Caco-2 (cell line): ENCODE measurements around the gene MYH14. TPM values are rescaled to one million over a fixed set of nuclear protein-coding genes. Genes with fewer than 3 reads are reported as not detected.

Source experiments
- BruUV-seq: library from RNA; stranded (reverse); fragments of 400-500 nt; replicated peaks from 2 replicates; lab custom pipeline; 2021; lab: Mats Ljungman, UMichigan
- CTCF ChIA-PET: fragments of 300-600 bp; sonication (Branson Sonifier 250); formaldehyde crosslinking; loops from one replicate; lab custom pipeline; 2022; ENCODE audit warnings: antibody characterized with exemption; lab: Charles Lee
- POLR2A ChIA-PET: fragments of 300-600 bp; sonication (Branson Sonifier 250); formaldehyde crosslinking; loops from one replicate; lab custom pipeline; 2022; ENCODE audit warnings: antibody characterized with exemption; lab: Charles Lee
- DNase-seq, 2 experiments: peaks; one replicate each; pipeline versions ENCODE4 v3.0.0 to v3.0.0-alpha.2; 2020 to 2022
- H3K27me3 ChIP-seq: replicated peaks from 2 replicates; pipeline ENCODE4 v1.6.0; 2011; ENCODE audit warnings: low read length; ENCODE audit not compliant: control insufficient read depth, insufficient read depth
- H3K36me3 ChIP-seq: 2 replicates; pipeline ENCODE4 v1.5.1; 2011; ENCODE audit warnings: low read length; ENCODE audit not compliant: control insufficient read depth, insufficient read depth
- H3K4me1 ChIP-seq: fragments of 250-450 bp; sonication (Bioruptor Pico); 2 replicates; pipeline ENCODE4 v1.5.1; 2020; ENCODE audit warnings: mild to moderate bottlenecking
- H3K4me3 ChIP-seq: 2 replicates; pipeline ENCODE4 v1.5.1; 2011; ENCODE audit warnings: low read depth, mild to moderate bottlenecking, control low read depth, low read length
- H3K9me3 ChIP-seq: fragments of 250-450 bp; sonication (Bioruptor Pico); 2 replicates; pipeline ENCODE4 v1.5.1; 2020; ENCODE audit warnings: mild to moderate bottlenecking, moderate library complexity
- H3K27ac Mint-ChIP-seq: one replicate; pipeline ENCODE4 v1.8.0; 2022; ENCODE audit warnings: mixed read lengths; ENCODE audit not compliant: unreplicated experiment
- H3K27me3 Mint-ChIP-seq: one replicate; pipeline ENCODE4 v1.8.0; 2022; ENCODE audit warnings: mixed read lengths; ENCODE audit not compliant: insufficient read depth, unreplicated experiment
- H3K36me3 Mint-ChIP-seq: one replicate; pipeline ENCODE4 v1.8.0; 2022; ENCODE audit warnings: mild to moderate bottlenecking, mixed read lengths; ENCODE audit not compliant: insufficient read depth, unreplicated experiment
- H3K4me1 Mint-ChIP-seq: one replicate; pipeline ENCODE4 v1.8.0; 2022; ENCODE audit warnings: low read depth, mixed read lengths; ENCODE audit not compliant: unreplicated experiment
- H3K4me3 Mint-ChIP-seq: one replicate; pipeline ENCODE4 v1.8.0; 2022; ENCODE audit warnings: mild to moderate bottlenecking, moderate library complexity, mixed read lengths; ENCODE audit not compliant: unreplicated experiment
- H3K9me3 Mint-ChIP-seq: one replicate; pipeline ENCODE4 v1.8.0; 2022; ENCODE audit warnings: mixed read lengths; ENCODE audit not compliant: unreplicated experiment
- CTCF ChIP-seq, 2 experiments: fragments of 200-600 bp in 1 of 2; IDR thresholded peaks; 1 replicate in 1 of 2; 2 replicates in 1 of 2; pipeline versions ENCODE4 v1.5.1 to v1.8.0; 2011 to 2022; ENCODE audit warnings: antibody characterized with exemption in 1 of 2, control low read depth in 1 of 2, inconsistent platforms in 1 of 2, low read depth in 1 of 2, low read length in 1 of 2, mild to moderate bottlenecking in 1 of 2, moderate library complexity in 1 of 2; ENCODE audit not compliant: insufficient read depth in 1 of 2, severe bottlenecking in 1 of 2, unreplicated experiment in 1 of 2
- intact Hi-C: fragments of 100-400 bp; cut with micrococcal nuclease; formaldehyde crosslinking; loops from one replicate; pipeline ENCODE4 v1.10.0; 2022; ENCODE audit not compliant: unreplicated experiment
- total RNA-seq: library from RNA; stranded (reverse); gene quantifications from 2 replicates; pipeline ENCODE4 v1.2.3, GENCODE V29; 2022

The MYH14 gene
- total RNA-seq, 1 experiment from 2014 or later = 89.8 TPM

GRCh38 chr19:50268041-50268440 lies 64.6 kb downstream of the MYH14 start:
- DNase-seq = no peak
- BruUV-seq = no TSS peak
- Mint-ChIP-seq H3K27ac (no peak overlapping the region), H3K4me3 (no peak overlapping the region), H3K9me3 (no peaks in the 10 kb centered on the region), H3K27me3 (no peaks in the 10 kb centered on the region), H3K4me1 (no peaks in the 10 kb centered on the region), H3K36me3 (peaks cover 23% of the 10 kb centered on the region)
- intact Hi-C loops = no loop called here
- TF ChIP-seq CTCF (IDR thresholded peaks at IDR 0.05; ENCODE audit: insufficient read depth in 1 of 2, low read depth in 1 of 2, low read length in 1 of 2, severe bottlenecking in 1 of 2, unreplicated experiment in 1 of 2) = no peak
- POLR2A ChIA-PET = no interaction called here
- Histone ChIP-seq H3K27me3 (no peaks in the 10 kb centered on the region), H3K36me3 (peaks cover 3% of the 10 kb centered on the region; the same call in 1 of the 2 replicates), H3K4me3 (no peak overlapping the region), H3K9me3 (no peaks in the 10 kb centered on the region), H3K4me1 (no peaks in the 10 kb centered on the region)
- CTCF ChIA-PET = no interaction called here

GRCh38 chr19:50268501-50268900 lies 65.1 kb downstream of the MYH14 start:
- H3K9me3 ChIP-seq = no peaks in the 10 kb centered on the region
- no peaks in the 10 kb centered on the region for H3K4me1 ChIP-seq
- no peaks in the 10 kb centered on the region for H3K9me3 Mint-ChIP-seq
- DNase-seq = no peak
- no peak overlapping the region for H3K27ac Mint-ChIP-seq
- H3K4me3 ChIP-seq = no peak overlapping the region
- no peak for TF ChIP-seq CTCF (IDR thresholded peaks at IDR 0.05; ENCODE audit: insufficient read depth in 1 of 2, low read depth in 1 of 2, low read length in 1 of 2, severe bottlenecking in 1 of 2, unreplicated experiment in 1 of 2)
- POLR2A ChIA-PET = no interaction called here
- CTCF ChIA-PET = interaction anchor here (0.8 kb wide), 1 partner anchor 121 kb away, joined by 4 read pairs; no protein-coding TSS in a partner anchor
- H3K27me3 ChIP-seq = no peaks in the 10 kb centered on the region
- no TSS peak for BruUV-seq
- peaks cover 3% of the 10 kb centered on the region; the same call in 1 of the 2 replicates for H3K36me3 ChIP-seq
- H3K36me3 Mint-ChIP-seq = peaks cover 23% of the 10 kb centered on the region
- H3K4me1 Mint-ChIP-seq = no peaks in the 10 kb centered on the region
- no peak overlapping the region for H3K4me3 Mint-ChIP-seq
- H3K27me3 Mint-ChIP-seq = no peaks in the 10 kb centered on the region
- intact Hi-C loops = no loop called here

GRCh38 chr19:50269653-50270052 lies 66.2 kb downstream of the MYH14 start:
- Histone ChIP-seq H3K9me3 (no peaks in the 10 kb centered on the region), H3K27me3 (no peaks in the 10 kb centered on the region), H3K36me3 (no peaks in the 10 kb centered on the region; the same call in 1 of the 2 replicates), H3K4me3 (no peak overlapping the region), H3K4me1 (no peaks in the 10 kb centered on the region)
- Mint-ChIP-seq H3K4me1 (no peaks in the 10 kb centered on the region), H3K36me3 (peaks cover 23% of the 10 kb centered on the region), H3K4me3 (no peak overlapping the region), H3K27ac (no peak overlapping the region), H3K27me3 (no peaks in the 10 kb centered on the region), H3K9me3 (no peaks in the 10 kb centered on the region)
- POLR2A ChIA-PET = no interaction called here
- DNase-seq = no peak
- BruUV-seq = no TSS peak
- CTCF ChIA-PET = no interaction called here
- intact Hi-C loops = no loop called here
- no peak for TF ChIP-seq CTCF (IDR thresholded peaks at IDR 0.05; ENCODE audit: insufficient read depth in 1 of 2, low read depth in 1 of 2, low read length in 1 of 2, severe bottlenecking in 1 of 2, unreplicated experiment in 1 of 2)
